ENCODE measurements around the gene LAMC3.

LAMC3 gene

DNA sequence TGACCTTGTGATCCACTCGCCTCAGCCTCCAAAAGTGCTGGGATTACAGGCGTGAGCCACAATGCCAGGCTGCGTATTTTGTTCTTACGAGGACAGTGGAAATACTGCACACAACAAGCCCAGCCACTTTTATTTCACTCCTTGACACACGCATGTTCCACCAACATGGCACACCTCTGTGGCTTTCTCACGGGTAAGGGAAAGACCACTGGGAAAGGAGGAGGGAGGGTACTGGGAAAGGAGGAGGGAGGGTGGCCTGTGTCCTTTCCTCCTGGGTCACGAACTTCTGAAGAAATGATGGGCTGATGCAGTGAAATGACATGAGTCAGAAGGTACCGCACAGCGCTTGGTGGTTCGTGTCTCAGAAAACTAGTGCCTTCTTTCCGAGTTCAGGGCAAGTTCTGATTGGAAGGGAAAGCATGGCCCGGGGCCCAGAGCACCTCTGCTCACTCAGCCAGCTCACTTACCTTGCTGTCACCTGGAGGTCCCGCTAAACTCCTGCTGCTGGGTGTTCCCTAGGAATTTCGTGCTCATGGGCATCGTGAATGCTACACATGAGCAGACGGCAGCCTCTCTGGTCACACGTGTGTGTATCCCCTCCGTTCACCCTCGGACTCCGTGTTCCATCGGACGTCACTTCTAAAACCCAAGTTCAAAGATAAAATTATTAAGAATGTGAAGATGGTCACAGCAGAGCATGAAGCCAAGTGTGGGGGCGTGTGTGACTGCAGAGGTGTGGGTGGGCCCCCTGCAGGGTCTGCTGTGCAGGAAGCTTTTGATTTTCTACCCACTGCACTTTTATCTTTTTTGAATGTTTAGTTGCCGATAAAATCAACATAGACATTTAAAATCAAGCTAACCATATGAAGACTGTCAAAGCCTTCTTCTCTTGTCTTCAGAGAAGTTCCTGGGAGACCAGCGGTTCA lies 42.9 kb downstream of the LAMC3 start:
- H3K4me3 ChIP-seq (ENCODE audit: low read depth, low read length): no peak overlapping the region
- DNase-seq (ENCODE audit: low read depth, low spot score): no peak
- POLR2A ChIA-PET: no interaction called here
- TF ChIP-seq CTCF (IDR thresholded peaks at IDR 0.05; ENCODE audit: insufficient read depth, low read length, missing control alignments): no peak
- CTCF ChIA-PET: interaction anchor here (0.7 to 6.8 kb wide), 9 partner anchors 9 to 351 kb away, joined by 3 to 197 read pairs (median 3); no protein-coding TSS in a partner anchor

DNA sequence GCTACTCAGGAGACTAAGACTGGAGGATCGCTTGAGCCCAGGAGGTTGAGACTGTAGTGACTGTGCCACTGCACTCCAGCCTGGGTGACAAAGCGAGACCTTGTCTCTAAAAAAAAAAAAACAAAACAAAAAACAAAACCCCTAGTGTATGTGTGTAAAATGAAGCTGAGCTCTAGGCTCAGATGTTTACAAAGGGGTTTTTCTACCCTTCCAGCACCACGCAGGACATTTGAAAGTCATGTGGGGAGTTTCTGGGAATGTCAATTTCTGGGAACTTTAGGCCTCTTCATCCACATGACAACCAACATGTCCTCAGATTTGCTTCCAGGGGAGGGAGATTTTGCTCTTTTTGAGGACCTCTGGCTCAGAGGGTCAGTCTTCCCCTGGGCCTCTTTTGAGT lies 44.9 kb downstream of the LAMC3 start:
- DNase-seq (ENCODE audit: low read depth, low spot score): no peak
- TF ChIP-seq CTCF (IDR thresholded peaks at IDR 0.05; ENCODE audit: insufficient read depth, low read length, missing control alignments): no peak
- CTCF ChIA-PET: interaction anchor here (0.6 to 6.6 kb wide), 8 partner anchors 8 to 353 kb away, joined by 3 to 71 read pairs (median 5); partner anchors contain the start of gene NUP214
- POLR2A ChIA-PET: no interaction called here
- H3K4me3 ChIP-seq (ENCODE audit: low read depth, low read length): no peak overlapping the region

DNA sequence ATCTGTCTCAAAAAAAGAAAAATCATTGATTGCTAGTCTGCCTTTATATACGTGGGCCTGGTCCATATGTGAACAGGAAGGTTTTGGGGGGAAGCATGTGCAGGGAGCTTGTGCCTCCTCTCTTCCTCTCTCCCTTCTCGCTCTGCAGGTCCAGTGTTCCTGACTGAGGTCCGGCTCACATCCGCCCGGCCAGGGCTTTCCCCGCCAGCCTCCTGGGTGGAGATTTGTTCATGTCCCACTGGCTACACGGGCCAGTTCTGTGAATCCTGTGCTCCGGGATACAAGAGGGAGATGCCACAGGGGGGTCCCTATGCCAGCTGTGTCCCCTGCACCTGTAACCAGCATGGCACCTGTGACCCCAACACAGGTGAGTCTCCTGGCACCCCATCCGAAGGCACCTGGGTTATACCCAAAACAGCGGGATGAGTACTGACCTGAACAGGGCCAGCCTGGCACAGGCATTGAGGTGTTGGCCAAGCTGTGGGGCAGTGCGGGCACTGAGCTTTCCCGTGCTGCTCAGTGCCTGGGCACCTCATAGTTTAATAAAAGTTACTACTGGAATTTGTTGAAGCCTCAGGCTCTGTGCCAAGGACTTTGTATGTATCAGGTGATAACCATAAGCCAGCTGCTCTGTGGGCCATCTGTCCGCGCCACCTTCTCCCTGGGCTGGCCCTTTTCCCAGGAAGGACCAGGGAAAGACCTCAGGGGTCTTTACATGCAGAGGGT lies 48.0 kb downstream of the LAMC3 start:
- TF ChIP-seq CTCF (IDR thresholded peaks at IDR 0.05; ENCODE audit: insufficient read depth, low read length, missing control alignments): no peak
- ChIA-PET CTCF (interaction anchor here (0.6 to 6.6 kb wide), 37 partner anchors 8 to 356 kb away, joined by 3 to 71 read pairs (median 4); partner anchors contain the start of gene NUP214), POLR2A (no interaction called here)
- H3K4me3 ChIP-seq (ENCODE audit: low read depth, low read length): no peak overlapping the region
- DNase-seq (ENCODE audit: low read depth, low spot score): no peak

DNA sequence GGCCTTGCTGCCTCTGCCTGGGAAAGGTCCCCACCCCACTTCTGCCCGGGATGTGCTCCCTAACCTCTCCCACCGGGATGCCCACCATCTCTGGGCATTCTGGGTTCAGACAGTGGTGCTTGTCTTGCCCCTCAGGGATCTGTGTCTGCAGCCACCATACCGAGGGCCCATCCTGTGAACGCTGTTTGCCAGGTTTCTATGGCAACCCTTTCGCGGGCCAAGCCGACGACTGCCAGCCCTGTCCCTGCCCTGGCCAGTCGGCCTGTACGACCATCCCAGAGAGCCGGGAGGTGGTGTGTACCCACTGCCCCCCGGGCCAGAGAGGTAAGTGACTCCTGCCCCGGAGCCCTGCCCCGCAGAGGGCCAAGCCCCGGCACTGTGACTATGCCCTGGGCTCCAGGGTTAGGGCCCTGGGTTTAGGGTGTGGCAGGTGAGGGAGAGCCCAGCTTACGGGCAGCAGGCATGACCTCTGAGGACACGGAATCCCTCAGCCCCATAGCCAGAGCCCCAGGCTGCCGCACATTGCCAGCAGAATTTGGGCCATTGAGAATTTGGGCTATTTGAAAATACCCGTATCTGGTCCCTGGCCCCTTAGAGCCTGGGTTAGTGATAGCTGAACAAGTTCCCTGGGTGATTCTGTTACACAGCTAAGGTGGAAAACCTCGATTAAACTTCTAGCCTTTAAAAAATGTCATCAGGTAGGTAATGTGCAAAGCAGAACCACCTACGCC lies 52.1 kb downstream of the LAMC3 start:
- no peak overlapping the region for H3K4me3 ChIP-seq (ENCODE audit: low read depth, low read length)
- ChIA-PET POLR2A (no interaction called here), CTCF (interaction anchor here (1.0 to 2.0 kb wide), 3 partner anchors 9 to 275 kb away, joined by 3 to 6 read pairs (median 3); no protein-coding TSS in a partner anchor)
- DNase-seq (ENCODE audit: low read depth, low spot score): no peak
- TF ChIP-seq CTCF (IDR thresholded peaks at IDR 0.05; ENCODE audit: insufficient read depth, low read length, missing control alignments): no peak

- DNase-seq (ENCODE audit: low read depth, low spot score): no peak
- H3K4me3 ChIP-seq (ENCODE audit: low read depth, low read length): no peak overlapping the region
- CTCF ChIA-PET: interaction anchor here (0.9 to 2.1 kb wide), 4 partner anchors 9 to 63 kb away, joined by 3 to 10 read pairs (median 4); partner anchors contain the start of gene NUP214
- TF ChIP-seq CTCF (IDR thresholded peaks at IDR 0.05; ENCODE audit: insufficient read depth, low read length, missing control alignments): no peak
- POLR2A ChIA-PET: no interaction called here
Observed at GRCh38 chr9:131062969-131063368, 54.0 kb downstream of the LAMC3 start.
